ENCODE measurements around the gene PLEKHA1. TPM values are rescaled to one million over a fixed set of nuclear protein-coding genes. Genes with fewer than 3 reads are reported as not detected.

Gene PLEKHA1
- total and polyA plus RNA-seq, 2 of the 13 experiments (the other 11 are each of a cell fraction or from before 2014, with no cell fraction given) = 32.2 to 53.3 TPM

- TF ChIP-seq MZF1 (CRISPR knock-in tag; IDR thresholded peaks at IDR 0.05; ENCODE audit: borderline replicate concordance) = no peak
- no peak for TF ChIP-seq ZNF180 (CRISPR knock-in tag; IDR thresholded peaks at IDR 0.05; ENCODE audit: borderline replicate concordance, low read depth)
- no peak for TF ChIP-seq ZNF512 (CRISPR knock-in tag; IDR thresholded peaks at IDR 0.05)
- no peak for TF ChIP-seq MTA1 (CRISPR knock-in tag; IDR thresholded peaks at IDR 0.05; ENCODE audit: borderline replicate concordance)
- TF ChIP-seq SUZ12 (IDR thresholded peaks at IDR 0.05; ENCODE audit: low read depth, low read length) = no peak
- no peak for TF ChIP-seq ZFYVE20 (CRISPR knock-in tag; IDR thresholded peaks at IDR 0.05; ENCODE audit: borderline replicate concordance, low read depth)
- no peak for TF ChIP-seq ZNF3 (CRISPR knock-in tag; IDR thresholded peaks at IDR 0.05)
- TF ChIP-seq ZNF614 (CRISPR knock-in tag; IDR thresholded peaks at IDR 0.05; ENCODE audit: borderline replicate concordance) = peak; percentile 61
- TF ChIP-seq ZNF646 (CRISPR knock-in tag; IDR thresholded peaks at IDR 0.05) = no peak
- TF ChIP-seq ZNF746 (CRISPR knock-in tag; IDR thresholded peaks at IDR 0.05) = no peak
- no peak for TF ChIP-seq PLSCR1 (CRISPR knock-in tag; IDR thresholded peaks at IDR 0.05; ENCODE audit: borderline replicate concordance)
- TF ChIP-seq TIGD3 (CRISPR knock-in tag; IDR thresholded peaks at IDR 0.05; ENCODE audit: borderline replicate concordance) = no peak
- TF ChIP-seq HMGXB3 (CRISPR knock-in tag; IDR thresholded peaks at IDR 0.05; ENCODE audit: borderline replicate concordance) = peak; percentile 36; the same call in 1 of the 2 replicates
- TF ChIP-seq SP5 (CRISPR knock-in tag; IDR thresholded peaks at IDR 0.05; ENCODE audit: borderline replicate concordance, low read depth) = no peak
Measured at GRCh38 chr10:122344741-122345258, 29.7 kb upstream of the PLEKHA1 start (continued).
